Stomach smooth muscle (tissue), 2 donors: Measurements from ENCODE around the gene FOXB1.

Experiments
- H3K27ac ChIP-seq: one replicate; pipeline ENCODE4 v1.7.0; 2013; ENCODE audit warnings: mild to moderate bottlenecking, low read length, inconsistent platforms
- H3K27me3 ChIP-seq, 2 donors: one replicate each; pipeline ENCODE4 v1.7.0; 2013; ENCODE audit warnings: low read length in 2 of 2; ENCODE audit not compliant: insufficient read depth in 2 of 2, control insufficient read depth in 1 of 2
- H3K36me3 ChIP-seq, 2 donors: one replicate each; pipeline ENCODE4 v1.7.0; 2013; ENCODE audit warnings: low read length in 2 of 2; ENCODE audit not compliant: control insufficient read depth in 2 of 2, insufficient read depth in 2 of 2
- H3K4me1 ChIP-seq: one replicate; pipeline ENCODE4 v1.7.0; 2013; ENCODE audit warnings: low read length; ENCODE audit not compliant: control insufficient read depth, insufficient read depth
- H3K4me3 ChIP-seq, 2 donors: one replicate each; pipeline ENCODE4 v1.7.0; 2013; ENCODE audit warnings: low read length in 2 of 2
- H3K9ac ChIP-seq, 2 donors: one replicate each; pipeline ENCODE4 v1.7.0; 2013; ENCODE audit warnings: low read length in 2 of 2, mild to moderate bottlenecking in 1 of 2
- H3K9me3 ChIP-seq, 2 donors: one replicate each; pipeline ENCODE4 v1.7.0; 2013; ENCODE audit warnings: low read length in 2 of 2; ENCODE audit not compliant: control insufficient read depth in 2 of 2
- donor health status: healthy.
- donor health status: Pancreatic carcinoma.

FOXB1 gene

DNA sequence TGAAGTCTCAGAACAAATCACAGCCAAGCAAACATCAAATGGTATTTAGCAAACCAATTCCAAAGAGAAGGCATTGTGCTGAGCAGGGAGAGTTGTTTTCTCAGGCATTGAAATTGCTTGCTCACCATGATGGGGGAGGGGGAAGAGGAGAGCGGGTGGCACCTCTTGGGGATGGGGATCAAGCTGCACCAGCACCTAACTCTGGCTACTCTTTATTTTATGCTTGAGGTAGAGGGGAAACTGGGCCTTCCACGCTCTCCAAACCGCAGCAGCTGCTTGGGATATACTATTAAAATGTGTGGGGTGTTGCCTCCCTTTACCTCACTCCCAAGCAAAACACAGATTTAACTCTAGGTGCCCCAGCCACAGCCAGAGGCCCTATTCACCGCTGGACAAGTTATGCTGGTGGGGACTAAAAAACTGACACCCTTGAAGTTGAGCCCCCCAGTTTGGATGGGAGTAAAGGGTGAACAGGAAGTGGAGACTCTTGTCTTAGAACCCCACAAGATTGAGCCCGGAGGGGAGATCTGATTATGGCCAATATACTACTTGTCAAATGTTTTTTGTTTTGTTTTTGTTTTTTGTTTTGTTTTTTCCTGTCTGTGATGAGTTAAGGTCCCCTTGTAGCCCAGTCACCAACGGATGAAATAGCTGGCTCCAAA lies 5.0 kb upstream of the FOXB1 start:
- no peak overlapping the region for H3K4me3 ChIP-seq
- H3K27me3 ChIP-seq: peaks cover 88 to 95% of the 10 kb centered on the region in 2 donors
- peaks cover 13% of the 10 kb centered on the region for H3K4me1 ChIP-seq
- no peaks in the 10 kb centered on the region for H3K9me3 ChIP-seq
- H3K36me3 ChIP-seq: no peaks in the 10 kb centered on the region
- H3K27ac ChIP-seq: no peak overlapping the region
- H3K9ac ChIP-seq: no peak overlapping the region

DNA sequence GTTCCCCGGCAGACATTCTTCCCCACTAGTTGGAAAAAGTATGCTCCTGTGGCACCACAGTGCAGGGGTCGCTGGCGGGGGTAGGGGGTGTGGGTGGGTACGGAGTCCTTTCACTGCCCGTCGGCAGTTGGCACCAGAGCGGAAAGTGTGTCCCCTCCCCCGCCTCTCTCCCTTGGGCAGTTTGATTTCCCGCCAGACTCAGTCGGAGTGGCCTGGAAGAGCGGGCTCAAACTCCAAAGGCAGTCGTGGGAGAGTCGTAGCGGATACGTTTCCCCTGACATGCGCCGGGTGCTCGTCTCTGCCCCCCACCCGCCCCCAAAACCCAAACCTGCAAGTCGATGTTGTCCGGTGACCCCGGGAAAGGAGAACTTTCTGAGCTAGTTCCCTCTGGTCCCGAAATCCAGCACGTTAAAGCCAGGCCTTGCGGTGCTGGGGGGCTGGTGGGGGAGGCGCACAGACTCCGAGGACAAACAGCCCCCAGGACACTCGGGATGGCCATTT lies 4.4 kb upstream of the FOXB1 start:
- Histone ChIP-seq H3K27me3 (peaks cover 89 to 95% of the 10 kb centered on the region in 2 donors), H3K4me3 (no peak overlapping the region), H3K9me3 (no peaks in the 10 kb centered on the region), H3K27ac (no peak overlapping the region), H3K36me3 (no peaks in the 10 kb centered on the region), H3K4me1 (peaks cover 19% of the 10 kb centered on the region), H3K9ac (no peak overlapping the region)

DNA sequence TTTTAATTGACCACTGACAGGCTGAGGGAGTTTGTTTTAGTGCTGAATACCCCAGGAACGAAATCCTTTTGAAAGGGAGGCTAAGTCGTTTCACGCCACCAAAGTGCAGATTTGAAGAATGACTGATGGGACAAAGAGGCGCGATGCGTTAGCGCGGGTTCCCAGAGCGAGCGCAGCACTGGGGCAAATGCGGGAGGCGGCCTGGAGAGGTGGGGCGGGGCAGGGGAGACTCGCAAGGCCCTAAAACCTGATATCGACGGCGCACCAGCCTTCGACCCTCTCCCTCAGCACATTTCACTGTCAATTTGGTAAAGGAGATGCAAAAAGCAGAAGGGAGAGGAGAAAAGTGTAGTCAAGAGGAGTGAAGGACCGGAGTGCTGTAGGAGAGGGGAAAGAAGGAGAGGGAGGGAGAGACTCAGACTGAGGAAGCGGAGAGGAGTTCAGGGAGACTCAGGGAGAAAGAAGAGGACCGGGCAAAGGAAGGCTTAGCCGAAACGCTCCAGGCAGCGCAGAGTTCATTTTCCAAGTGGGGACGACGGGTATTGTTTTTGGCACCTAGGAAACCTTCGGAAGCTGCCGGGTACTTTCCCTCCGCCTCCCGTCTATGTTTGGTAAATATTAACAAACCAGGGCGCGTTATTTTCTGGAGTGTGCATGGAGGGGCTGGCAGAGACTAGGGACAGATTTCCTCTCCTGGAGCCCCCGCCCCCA lies 3.8 kb upstream of the FOXB1 start:
- peaks cover 21% of the 10 kb centered on the region for H3K4me1 ChIP-seq
- H3K27ac ChIP-seq: no peak overlapping the region
- no peak overlapping the region for H3K9ac ChIP-seq
- H3K36me3 ChIP-seq: no peaks in the 10 kb centered on the region
- no peak overlapping the region for H3K4me3 ChIP-seq
- H3K27me3 ChIP-seq: peaks cover 89 to 95% of the 10 kb centered on the region in 2 donors
- H3K9me3 ChIP-seq: no peaks in the 10 kb centered on the region

DNA sequence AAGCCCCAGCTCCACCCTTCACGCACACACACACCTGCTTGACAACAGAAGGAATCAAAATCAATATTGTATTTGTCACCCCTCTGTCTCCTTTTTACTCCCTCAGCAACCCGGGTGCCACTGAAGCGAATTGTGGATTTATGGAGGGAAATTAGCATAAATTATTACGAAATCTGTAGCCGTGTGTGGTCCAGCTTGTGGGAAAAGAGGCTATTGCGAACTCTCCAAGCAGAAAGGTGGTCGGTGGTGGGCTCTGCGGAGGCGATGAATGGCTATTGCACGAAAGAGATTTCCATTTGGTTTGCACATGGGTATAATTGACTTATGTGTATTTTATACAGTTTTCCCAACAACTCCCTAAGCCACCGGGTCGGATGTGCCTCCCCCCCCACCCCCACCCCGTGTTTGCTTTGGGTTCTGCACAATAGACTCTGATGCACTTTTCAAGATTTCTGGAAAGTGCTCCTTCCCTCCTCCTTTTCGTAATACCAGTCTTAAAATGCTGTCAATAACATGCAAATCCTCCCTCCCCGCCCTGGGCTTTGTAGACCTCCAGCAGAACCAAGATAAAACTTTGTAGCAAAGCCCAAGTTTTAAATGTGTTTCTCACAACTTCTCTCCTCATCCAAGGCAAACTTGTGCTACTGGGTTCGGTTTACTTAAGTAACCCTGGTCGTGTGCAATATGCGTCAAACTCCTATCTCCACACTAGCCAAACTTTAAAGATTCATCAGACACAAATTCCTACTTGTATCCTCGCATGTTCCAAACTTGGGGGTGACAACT lies 3.1 kb upstream of the FOXB1 start:
- H3K4me1 ChIP-seq: peaks cover 29% of the 10 kb centered on the region
- H3K27me3 ChIP-seq: peaks cover 91 to 95% of the 10 kb centered on the region in 2 donors

DNA sequence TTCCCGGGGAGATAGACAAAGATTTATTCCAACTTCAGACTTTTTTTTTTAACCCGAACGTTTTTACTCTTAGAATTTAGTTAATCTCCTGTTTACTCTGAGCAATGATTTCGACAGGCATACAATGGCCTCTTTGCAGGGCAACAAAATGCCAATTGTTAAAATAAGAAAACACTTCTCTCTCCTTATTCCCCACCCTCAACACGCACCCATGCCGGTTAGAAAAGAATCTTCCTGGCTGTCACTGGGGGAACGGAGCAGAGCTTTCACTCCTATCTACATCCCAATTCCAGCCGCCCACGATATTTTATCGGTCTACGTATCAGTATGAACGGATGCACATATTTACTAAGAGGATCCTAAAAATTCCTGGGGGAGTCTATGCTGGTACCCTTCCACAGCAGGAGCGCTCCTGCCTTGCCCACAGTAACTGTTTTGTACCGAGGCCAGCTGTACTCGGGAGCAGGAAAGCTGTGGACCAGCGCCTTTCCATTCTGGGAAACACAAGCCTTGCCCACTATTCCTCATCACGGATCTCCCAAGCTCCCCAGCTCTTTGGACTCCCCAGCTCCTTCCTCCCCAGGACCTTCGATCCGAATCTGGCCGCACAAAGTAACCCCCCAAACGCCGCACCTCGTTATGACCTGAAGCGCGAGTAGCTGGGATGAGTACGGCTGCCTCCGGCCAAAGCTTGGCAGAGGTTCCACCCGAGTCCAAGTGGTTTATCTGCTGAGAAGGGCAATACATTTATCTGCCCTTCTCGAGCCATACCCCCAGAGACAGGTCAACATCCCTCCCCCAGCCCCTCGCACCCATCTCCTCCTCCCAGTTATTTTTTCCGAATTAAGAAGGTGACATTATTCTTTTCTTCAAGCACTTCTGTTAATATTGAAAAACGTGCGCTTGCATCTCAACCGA lies 2.2 kb upstream of the FOXB1 start:
- Histone ChIP-seq H3K27ac (no peak overlapping the region), H3K9ac (no peak overlapping the region), H3K27me3 (peaks cover 88 to 97% of the 10 kb centered on the region in 2 donors), H3K36me3 (no peaks in the 10 kb centered on the region), H3K4me3 (no peak overlapping the region), H3K4me1 (peaks cover 33% of the 10 kb centered on the region), H3K9me3 (no peaks in the 10 kb centered on the region)

More for the DNA sequence above, 3.1 kb upstream of the FOXB1 start:
- H3K4me3 ChIP-seq: no peak overlapping the region
- H3K9ac ChIP-seq: no peak overlapping the region
- H3K9me3 ChIP-seq: no peaks in the 10 kb centered on the region
- no peaks in the 10 kb centered on the region for H3K36me3 ChIP-seq
- H3K27ac ChIP-seq: no peak overlapping the region

DNA sequence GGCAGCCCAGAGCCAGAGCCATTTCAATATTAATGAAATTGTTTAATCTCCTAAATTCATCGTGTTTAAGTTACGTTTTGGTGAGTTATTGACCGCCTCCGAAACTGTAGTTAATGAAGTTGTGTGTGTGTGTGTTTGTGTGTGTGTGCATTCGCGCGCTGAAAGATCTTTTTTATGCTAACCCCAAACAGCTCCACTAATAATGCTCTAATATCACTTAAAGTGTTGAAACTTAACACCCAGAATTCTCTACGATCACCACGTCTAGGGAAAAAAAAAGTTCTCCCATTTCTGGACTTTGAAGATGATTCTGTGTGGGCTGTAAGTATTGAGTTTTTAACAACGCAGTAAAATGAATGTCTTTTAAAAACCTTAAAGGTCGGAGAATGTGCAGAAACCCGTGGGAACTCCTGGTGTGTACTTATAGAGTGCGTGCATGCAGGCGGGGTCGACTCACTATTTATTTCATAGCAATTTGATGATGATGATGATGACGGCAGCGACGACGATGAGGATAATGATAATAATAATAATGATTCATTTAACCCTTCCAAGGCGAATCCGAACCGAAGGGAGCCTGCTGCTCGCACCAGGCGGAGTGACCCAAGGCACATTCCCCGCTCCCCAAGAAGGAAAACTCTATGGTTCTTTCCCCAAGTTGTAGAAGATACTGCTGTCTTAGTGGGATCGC lies 1.4 kb upstream of the FOXB1 start:
- H3K9me3 ChIP-seq: no peaks in the 10 kb centered on the region
- no peak overlapping the region for H3K9ac ChIP-seq
- H3K36me3 ChIP-seq: no peaks in the 10 kb centered on the region
- peaks cover 29% of the 10 kb centered on the region for H3K4me1 ChIP-seq
- H3K27me3 ChIP-seq: peaks cover 84 to 96% of the 10 kb centered on the region in 2 donors
- no peak overlapping the region for H3K4me3 ChIP-seq
- no peak overlapping the region for H3K27ac ChIP-seq

DNA sequence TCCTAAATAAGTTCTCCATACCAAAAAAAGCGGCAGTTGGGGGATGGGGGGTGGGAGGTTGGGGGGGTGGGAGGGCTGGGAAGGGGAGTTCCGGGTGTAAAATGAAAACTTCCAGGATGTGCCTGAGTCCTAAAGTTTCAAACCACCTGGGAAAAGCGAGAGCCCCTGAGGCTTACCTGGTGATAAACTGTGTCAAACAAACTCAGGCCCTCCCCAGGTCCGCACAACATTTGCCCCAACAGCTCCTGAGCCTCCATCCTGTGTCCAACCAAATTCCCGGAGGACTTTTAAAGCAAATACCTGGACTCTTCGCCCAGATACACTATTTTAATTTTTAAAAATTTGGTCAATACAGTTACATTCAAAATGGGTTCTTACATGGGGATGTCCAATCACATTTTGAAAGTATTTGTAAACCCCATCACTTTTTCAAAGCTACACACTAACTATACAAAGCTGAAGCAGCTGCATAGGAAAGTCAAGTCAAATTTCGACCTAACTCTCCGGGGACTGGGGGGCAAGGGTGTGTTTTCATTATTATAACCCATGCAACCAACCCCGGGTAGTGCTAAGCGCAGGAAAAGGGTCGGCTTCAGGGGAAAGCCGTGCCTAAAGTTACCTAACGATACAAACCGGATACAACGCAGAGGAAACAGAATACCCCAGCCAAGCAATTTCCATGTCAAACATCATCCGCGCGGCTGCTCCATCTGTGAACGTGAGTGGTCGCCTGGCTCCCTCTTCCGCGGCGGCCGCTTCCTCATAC lies 685 bp upstream of the FOXB1 start:
- Histone ChIP-seq H3K27me3 (peaks cover 84 to 96% of the 10 kb centered on the region in 2 donors), H3K36me3 (no peaks in the 10 kb centered on the region), H3K9me3 (no peaks in the 10 kb centered on the region), H3K4me1 (peaks cover 29% of the 10 kb centered on the region), H3K27ac (no peak overlapping the region), H3K4me3 (no peak overlapping the region), H3K9ac (no peak overlapping the region)

DNA sequence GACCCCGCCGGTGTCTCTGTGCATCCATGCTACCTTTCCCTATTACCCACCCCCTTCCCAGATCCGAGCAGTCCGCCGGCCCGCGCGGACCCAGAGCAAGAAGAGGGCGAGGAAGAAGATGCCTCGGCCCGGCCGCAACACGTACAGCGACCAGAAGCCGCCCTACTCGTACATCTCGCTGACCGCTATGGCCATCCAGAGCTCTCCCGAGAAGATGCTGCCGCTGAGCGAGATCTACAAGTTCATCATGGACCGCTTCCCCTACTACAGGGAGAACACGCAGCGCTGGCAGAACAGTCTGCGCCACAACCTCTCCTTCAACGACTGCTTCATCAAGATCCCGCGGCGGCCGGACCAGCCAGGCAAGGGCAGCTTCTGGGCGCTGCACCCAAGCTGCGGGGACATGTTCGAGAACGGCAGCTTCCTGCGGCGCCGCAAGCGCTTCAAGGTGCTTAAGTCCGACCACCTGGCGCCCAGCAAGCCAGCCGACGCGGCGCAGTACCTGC lies 788 bp downstream of the FOXB1 start:
- Histone ChIP-seq H3K9me3 (no peaks in the 10 kb centered on the region), H3K36me3 (no peaks in the 10 kb centered on the region), H3K27me3 (peaks cover 79 to 95% of the 10 kb centered on the region in 2 donors), H3K4me1 (peaks cover 29% of the 10 kb centered on the region), H3K4me3 (peak overlapping the region; percentile 15 to 72), H3K9ac (no peak overlapping the region), H3K27ac (no peak overlapping the region)
